Keratinocyte (primary cell): ENCODE results near the gene SOX10.

Experiments
- EZH2 ChIP-seq: IDR thresholded peaks from one replicate; pipeline ENCODE4 v1.6.1; 2012; ENCODE audit warnings: inconsistent platforms, mild to moderate bottlenecking, low read length, moderate library complexity
- TF ChIP-seq, protein P1 (sequence below), 3 experiments: IDR thresholded peaks in 1 of 3; conservative IDR thresholded peaks in 1 of 3; optimal IDR thresholded peaks in 1 of 3; 2 replicates in 2 of 3; 3 replicates in 1 of 3; pipeline versions ENCODE3 to v1.5.1; 2011; ENCODE audit warnings: low read length in 3 of 3, mild to moderate bottlenecking in 3 of 3, moderate library complexity in 2 of 3, control low read depth in 1 of 3, inconsistent platforms in 1 of 3; ENCODE audit not compliant: insufficient read depth in 2 of 3; ENCODE audit errors: extremely low read depth in 1 of 3

GRCh38 chr22:37927637-37927936, 56.8 kb downstream of the SOX10 start:
- TF ChIP-seq, protein P1, sequence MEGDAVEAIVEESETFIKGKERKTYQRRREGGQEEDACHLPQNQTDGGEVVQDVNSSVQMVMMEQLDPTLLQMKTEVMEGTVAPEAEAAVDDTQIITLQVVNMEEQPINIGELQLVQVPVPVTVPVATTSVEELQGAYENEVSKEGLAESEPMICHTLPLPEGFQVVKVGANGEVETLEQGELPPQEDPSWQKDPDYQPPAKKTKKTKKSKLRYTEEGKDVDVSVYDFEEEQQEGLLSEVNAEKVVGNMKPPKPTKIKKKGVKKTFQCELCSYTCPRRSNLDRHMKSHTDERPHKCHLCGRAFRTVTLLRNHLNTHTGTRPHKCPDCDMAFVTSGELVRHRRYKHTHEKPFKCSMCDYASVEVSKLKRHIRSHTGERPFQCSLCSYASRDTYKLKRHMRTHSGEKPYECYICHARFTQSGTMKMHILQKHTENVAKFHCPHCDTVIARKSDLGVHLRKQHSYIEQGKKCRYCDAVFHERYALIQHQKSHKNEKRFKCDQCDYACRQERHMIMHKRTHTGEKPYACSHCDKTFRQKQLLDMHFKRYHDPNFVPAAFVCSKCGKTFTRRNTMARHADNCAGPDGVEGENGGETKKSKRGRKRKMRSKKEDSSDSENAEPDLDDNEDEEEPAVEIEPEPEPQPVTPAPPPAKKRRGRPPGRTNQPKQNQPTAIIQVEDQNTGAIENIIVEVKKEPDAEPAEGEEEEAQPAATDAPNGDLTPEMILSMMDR (optimal IDR thresholded peaks at IDR 0.05 in 1 of 3, IDR thresholded peaks at IDR 0.05 in 1 of 3, conservative IDR thresholded peaks at IDR 0.05 in 1 of 3; ENCODE audit: extremely low read depth in 1 of 3, insufficient read depth in 2 of 3, low read length in 3 of 3), result no peak
- no peak for TF ChIP-seq EZH2
